ENCODE measurements around the gene TAL2. TPM values are rescaled to one million over a fixed set of nuclear protein-coding genes. Genes with fewer than 3 reads are reported as not detected.
A peak's percentile ranks its signal among the peaks of the same experiment; 100 is the strongest.

The TAL2 gene
- total and polyA plus RNA-seq, 9 of the 15 experiments (the other 6 are each of a cell fraction or from before 2014, with no cell fraction given), result 0.21 to 3.7 (median 1.1) TPM; not detected in 1

- TF ChIP-seq ZNF76 (CRISPR knock-in tag; IDR thresholded peaks at IDR 0.05; ENCODE audit: borderline replicate concordance) (no peak), TRIM28 (IDR thresholded peaks at IDR 0.05) (no peak), ILK (tag; IDR thresholded peaks at IDR 0.05; ENCODE audit: borderline replicate concordance, low read depth) (no peak), MCM3 (IDR thresholded peaks at IDR 0.05) (no peak), ZNF175 (CRISPR knock-in tag; IDR thresholded peaks at IDR 0.05; ENCODE audit: low read depth) (no peak), OTX1 (CRISPR knock-in tag; IDR thresholded peaks at IDR 0.05) (no peak), MYNN (IDR thresholded peaks at IDR 0.05) (no peak), MYNN (CRISPR knock-in tag; IDR thresholded peaks at IDR 0.05) (no peak), ATF3 (IDR thresholded peaks at IDR 0.05) (peak; percentile 90), ATF3 (CRISPR knock-in tag; conservative IDR thresholded peaks at IDR 0.05) (no peak), ZNF589 (CRISPR knock-in tag; IDR thresholded peaks at IDR 0.05; ENCODE audit: low read depth) (no peak), YY1 (IDR thresholded peaks at IDR 0.05; ENCODE audit: borderline replicate concordance in 1 of 3, control insufficient read depth in 1 of 3, extremely low read depth in 1 of 3, insufficient read depth in 3 of 3, insufficient read length in 1 of 3, insufficient replicate concordance in 2 of 3, low read depth in 1 of 3, low read length in 2 of 3) (no peak), MYC (IDR thresholded peaks at IDR 0.05; ENCODE audit: low read depth, low read length) (no peak), MYC (CRISPR knock-in tag; IDR thresholded peaks at IDR 0.05; ENCODE audit: borderline replicate concordance, low read depth) (no peak), ZNF274 (IDR thresholded peaks at IDR 0.05; ENCODE audit: borderline replicate concordance, low read depth, low read length) (no peak), PKNOX1 (IDR thresholded peaks at IDR 0.05) (0 out of 2 replicates have a peak, but pooled peaks have one; percentile 12), PHF8 (IDR thresholded peaks at IDR 0.05; ENCODE audit: borderline replicate concordance, low read length) (no peak), ZNF740 (CRISPR knock-in tag; IDR thresholded peaks at IDR 0.05) (no peak), ZNF740 (tag; IDR thresholded peaks at IDR 0.05) (no peak), SRSF7 (optimal IDR thresholded peaks at IDR 0.05; ENCODE audit: low read depth, low read length) (no peak), MTA2 (IDR thresholded peaks at IDR 0.05; ENCODE audit: low read depth) (peak; percentile 60; the same call in 1 of the 2 replicates), ATF1 (CRISPR knock-in tag; IDR thresholded peaks at IDR 0.05) (no peak), ATF1 (tag; IDR thresholded peaks at IDR 0.05) (0 out of 2 replicates have a peak, but pooled peaks have one; percentile 23), NEUROD1 (IDR thresholded peaks at IDR 0.05; ENCODE audit: borderline replicate concordance, low read depth, low read length, partially characterized antibody) (peak; percentile 26), SMARCE1 (IDR thresholded peaks at IDR 0.05) (peak; percentile 94), GABPA (tag; conservative IDR thresholded peaks at IDR 0.05; ENCODE audit: low read depth) (no peak), NR3C1 (CRISPR knock-in tag; IDR thresholded peaks at IDR 0.05) (no peak), JUNB (CRISPR knock-in tag; conservative IDR thresholded peaks at IDR 0.05) (no peak), ZNF324 (CRISPR knock-in tag; IDR thresholded peaks at IDR 0.05) (no peak), ZC3H11A (IDR thresholded peaks at IDR 0.05; ENCODE audit: low read depth, low read length) (no peak)
Observed at GRCh38 chr9:105681724-105682123, 19.5 kb downstream of the TAL2 start (continued).

Measured in K562 (cell line).